Activated CD8-positive, alpha-beta memory T cell treated with anti-CD3 and anti-CD28 coated beads, Interleukin-2, amount 10 ng/mL, durations not matched to agents 7 days and 5 days (primary cell): ENCODE measurements around the gene ZNF648. TPM values are rescaled to one million over a fixed set of nuclear protein-coding genes. Genes with fewer than 3 reads are reported as not detected.
"Not testable (repeated sequence)": the region's sequence is repeated elsewhere in the genome, so short reads cannot be mapped to it uniquely, and the experiment has no call there.

Experiments
- ATAC-seq: fragments of 150-1000 bp; cut with Tn5 transposase; one replicate; pipeline ENCODE4 v1.10.0; 2021; ENCODE audit warnings: moderate library complexity
- CTCF ChIA-PET: fragments of 350-600 bp; sonication (Branson Sonifier 250); formaldehyde crosslinking; loops from one replicate; lab custom pipeline; 2021; ENCODE audit warnings: antibody characterized with exemption; lab: Charles Lee
- DNase-seq: peaks from one replicate; pipeline ENCODE4 v3.0.0-alpha.2; 2020
- H3K27ac Mint-ChIP-seq: one replicate; pipeline ENCODE4 v1.8.0; 2021; ENCODE audit warnings: mild to moderate bottlenecking, mixed read lengths
- H3K27me3 Mint-ChIP-seq: one replicate; pipeline ENCODE4 v1.8.0; 2021; ENCODE audit warnings: mixed read lengths
- H3K36me3 Mint-ChIP-seq: one replicate; pipeline ENCODE4 v1.8.0; 2021; ENCODE audit warnings: mild to moderate bottlenecking, mixed read lengths
- H3K4me1 Mint-ChIP-seq: one replicate; pipeline ENCODE4 v1.8.0; 2021; ENCODE audit warnings: mixed read lengths
- H3K4me3 Mint-ChIP-seq: one replicate; pipeline ENCODE4 v1.8.0; 2021; ENCODE audit warnings: mild to moderate bottlenecking, moderate library complexity, mixed read lengths
- H3K9me3 Mint-ChIP-seq: one replicate; pipeline ENCODE4 v1.8.0; 2022; ENCODE audit warnings: low read depth, mixed read lengths
- total RNA-seq, 2 experiments: library from RNA; stranded (reverse); gene quantifications; one replicate each; pipeline ENCODE4 v1.2.3, GENCODE V29; 2021

Gene ZNF648
- total RNA-seq, 2 experiments from 2014 or later, result not detected

DNA sequence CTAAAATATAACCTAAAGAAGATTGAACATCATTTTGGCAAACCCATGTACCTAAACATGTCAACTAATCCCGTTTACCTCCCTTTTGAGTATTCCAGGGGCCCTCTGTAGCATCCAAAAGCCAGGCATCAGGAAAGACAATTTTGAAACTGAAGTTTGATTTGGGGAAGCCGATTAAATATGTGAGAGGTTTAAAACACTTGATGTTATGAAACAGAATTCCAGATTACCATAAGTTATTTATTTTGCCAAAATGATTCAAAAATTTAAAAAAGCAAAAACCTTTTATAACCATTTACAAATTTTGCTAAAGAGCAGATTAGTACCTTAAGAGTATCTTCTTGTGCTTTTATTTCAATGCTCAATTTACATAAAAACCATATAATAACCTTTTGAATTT lies 23.3 kb downstream of the ZNF648 start:
- no peak overlapping the region for H3K27ac Mint-ChIP-seq
- H3K9me3 Mint-ChIP-seq, result peaks cover 3% of the 10 kb centered on the region
- no peak overlapping the region for H3K4me3 Mint-ChIP-seq
- H3K27me3 Mint-ChIP-seq, result no peaks in the 10 kb centered on the region
- DNase-seq (no peak), ATAC-seq (no peak)
- CTCF ChIA-PET, result no interaction called here
- H3K4me1 Mint-ChIP-seq, result peaks cover 6% of the 10 kb centered on the region
- H3K36me3 Mint-ChIP-seq, result no peaks in the 10 kb centered on the region

DNA sequence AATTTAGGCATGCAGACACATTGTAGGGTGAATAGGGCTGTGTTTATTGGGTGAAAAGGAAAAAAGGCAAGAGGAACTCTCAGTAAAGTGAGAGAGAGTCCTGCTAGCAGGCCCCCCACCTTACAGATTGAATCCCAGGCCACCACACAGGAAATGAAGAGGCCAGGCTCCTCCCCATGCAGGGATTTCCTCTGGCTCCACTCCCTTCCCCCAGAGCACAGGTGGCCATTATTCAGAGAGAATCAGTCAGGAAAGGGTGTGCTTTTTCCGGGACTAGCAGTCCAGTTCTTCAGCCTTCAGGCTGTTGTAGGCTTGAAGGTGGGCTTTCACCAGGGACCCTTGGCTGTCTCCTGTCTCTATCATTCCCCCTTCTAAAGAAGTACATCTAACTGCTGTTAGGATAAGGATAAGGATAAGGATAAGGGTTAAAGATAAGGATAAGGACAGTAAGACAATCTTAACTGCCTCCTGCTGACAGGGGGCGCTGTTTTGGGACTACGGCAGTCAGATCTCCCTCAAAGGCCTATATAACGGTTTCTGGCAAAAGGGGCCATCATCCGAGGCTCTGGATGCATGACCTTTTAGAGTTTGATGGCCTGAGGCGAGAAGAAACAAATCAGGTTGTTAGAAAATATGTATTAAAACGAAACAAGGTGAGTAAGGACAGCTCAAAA lies 26.3 kb downstream of the ZNF648 start:
- no peak for DNase-seq
- Mint-ChIP-seq H3K9me3 (peaks cover 2% of the 10 kb centered on the region), H3K4me1 (peaks cover 7% of the 10 kb centered on the region), H3K4me3 (no peak overlapping the region), H3K36me3 (no peaks in the 10 kb centered on the region), H3K27ac (no peak overlapping the region), H3K27me3 (no peaks in the 10 kb centered on the region)
- no peak for ATAC-seq
- CTCF ChIA-PET, result no interaction called here

DNA sequence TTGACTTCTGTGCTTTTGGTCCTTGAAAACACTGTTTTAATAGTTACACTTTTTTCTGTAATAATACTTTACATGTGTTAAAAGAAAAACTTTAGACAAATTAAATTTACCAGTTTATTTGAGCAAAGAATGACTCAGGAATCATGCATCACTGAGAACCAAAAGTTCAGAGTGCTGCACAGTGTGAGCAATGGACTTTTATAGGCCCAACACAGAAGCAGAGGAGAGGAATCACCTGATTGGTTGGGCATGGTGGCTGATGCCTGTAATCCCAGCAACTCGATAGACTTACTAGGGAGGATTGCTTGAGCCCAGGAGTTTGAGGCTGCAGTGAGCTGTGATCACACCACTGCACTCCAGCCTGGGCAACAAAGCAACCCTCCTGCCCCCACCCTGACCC lies 29.3 kb downstream of the ZNF648 start:
- H3K27me3 Mint-ChIP-seq, result no peaks in the 10 kb centered on the region
- H3K4me1 Mint-ChIP-seq, result peaks cover 16% of the 10 kb centered on the region
- H3K27ac Mint-ChIP-seq, result no peak overlapping the region
- CTCF ChIA-PET, result no interaction called here
- DNase-seq (no peak), ATAC-seq (no peak)
- H3K9me3 Mint-ChIP-seq, result peaks cover 2% of the 10 kb centered on the region
- H3K36me3 Mint-ChIP-seq, result peaks cover 3% of the 10 kb centered on the region
- no peak overlapping the region for H3K4me3 Mint-ChIP-seq

DNA sequence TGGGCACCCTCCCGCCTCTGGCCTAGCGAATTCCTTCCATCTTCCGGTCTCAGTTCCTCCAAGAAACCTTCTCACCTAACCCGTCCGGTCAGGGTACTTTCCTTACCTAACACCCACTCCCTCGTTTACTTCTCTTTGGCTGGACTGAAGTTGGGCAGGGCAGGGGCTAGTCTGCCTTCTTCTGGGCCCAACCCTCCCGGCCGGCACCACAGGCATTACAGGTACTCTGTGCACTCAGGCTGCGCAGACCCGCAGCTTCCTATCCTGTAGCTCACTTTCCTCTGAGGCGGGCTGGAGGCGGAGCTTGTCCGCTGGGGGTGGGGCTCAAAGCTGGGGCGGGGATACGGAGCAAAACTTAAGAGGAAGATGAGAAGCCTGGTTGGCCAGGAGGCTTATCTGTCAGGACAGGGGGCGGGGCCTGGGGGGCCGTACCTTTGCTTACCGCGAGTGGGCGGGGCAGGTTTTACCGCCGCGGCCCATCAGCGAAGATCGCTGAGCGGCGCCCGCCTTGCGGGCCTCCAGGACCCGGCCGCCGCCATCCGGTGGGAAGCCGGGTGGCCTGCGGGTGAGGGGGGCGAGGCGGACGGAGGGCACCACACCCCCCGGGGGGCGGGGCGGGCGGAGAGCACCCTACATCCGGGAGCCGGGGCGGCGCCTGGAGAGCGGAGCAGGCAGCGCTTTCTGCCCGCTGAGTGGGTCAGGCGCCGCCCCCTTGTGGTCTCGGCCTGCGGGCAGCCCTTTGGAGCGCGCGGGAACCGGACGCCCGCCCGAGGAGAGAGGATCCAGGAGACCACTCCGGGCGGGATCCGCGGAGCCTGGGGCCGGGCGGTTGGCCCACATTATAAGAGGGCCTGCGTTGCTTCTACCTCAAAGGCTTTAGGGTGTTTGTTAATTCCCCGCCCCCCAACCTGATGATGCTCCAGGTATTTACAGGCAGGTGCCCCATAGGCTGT lies 31.9 kb downstream of the ZNF648 start:
- Mint-ChIP-seq H3K9me3 (no peaks in the 10 kb centered on the region), H3K36me3 (peaks cover 3% of the 10 kb centered on the region), H3K27ac (peak overlapping the region; percentile 99), H3K4me3 (peak overlapping the region; percentile 99), H3K4me1 (peaks cover 12% of the 10 kb centered on the region), H3K27me3 (no peaks in the 10 kb centered on the region)
- CTCF ChIA-PET, result interaction anchor here (0.9 to 2.0 kb wide), 3 partner anchors 10 to 51 kb away, joined by 4 to 8 read pairs (median 5); no protein-coding TSS in a partner anchor
- DNase-seq (peak; percentile 98), ATAC-seq (peak; percentile 93)

DNA sequence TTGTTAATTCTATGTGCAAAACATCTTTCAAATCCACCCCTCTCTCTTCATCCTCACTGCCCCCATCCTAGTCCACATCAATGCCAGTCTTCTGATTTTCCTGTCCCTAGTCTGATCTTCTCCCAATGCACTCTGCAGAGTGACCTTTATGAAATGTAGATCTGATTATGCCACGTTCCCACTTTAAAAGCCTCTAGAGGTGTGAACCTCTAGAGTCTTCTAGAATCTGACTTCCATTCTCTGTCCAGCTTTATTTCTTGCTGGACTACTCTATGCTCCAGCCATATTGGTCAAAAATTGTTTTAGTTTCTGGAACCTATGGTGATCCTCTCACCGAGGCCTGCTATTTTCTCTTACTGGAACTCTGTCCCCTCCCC lies 32.5 kb downstream of the ZNF648 start:
- peaks cover 12% of the 10 kb centered on the region for H3K4me1 Mint-ChIP-seq
- CTCF ChIA-PET, result interaction anchor here (0.9 to 2.0 kb wide), 5 partner anchors 10 to 550 kb away, joined by 4 to 8 read pairs (median 4); no protein-coding TSS in a partner anchor
- DNase-seq, result no peak
- H3K9me3 Mint-ChIP-seq, result no peaks in the 10 kb centered on the region
- H3K27ac Mint-ChIP-seq, result peak overlapping the region; percentile 99
- peaks cover 3% of the 10 kb centered on the region for H3K36me3 Mint-ChIP-seq
- peak overlapping the region; percentile 99 for H3K4me3 Mint-ChIP-seq
- no peaks in the 10 kb centered on the region for H3K27me3 Mint-ChIP-seq
- no peak for ATAC-seq

DNA sequence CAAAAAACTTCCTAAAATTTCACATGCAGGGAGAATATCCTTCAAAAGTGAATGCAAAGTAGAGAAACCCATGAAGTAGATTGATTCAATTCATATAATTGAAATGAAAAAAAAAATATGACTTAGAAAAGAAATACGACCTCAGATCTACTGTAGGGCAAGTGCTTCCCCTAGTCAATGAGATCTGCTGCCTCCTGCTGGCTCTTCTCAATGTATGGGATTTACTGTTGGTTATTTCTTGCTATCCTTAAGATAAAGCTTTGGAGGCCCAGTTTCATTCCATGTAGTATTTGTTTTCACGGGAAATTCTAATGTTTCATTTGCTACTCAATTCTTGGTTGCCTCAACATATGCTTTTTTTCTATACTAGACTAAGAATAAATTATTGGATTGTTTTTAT lies 46.2 kb downstream of the ZNF648 start:
- Mint-ChIP-seq H3K27me3 (peaks cover 20% of the 10 kb centered on the region), H3K36me3 (no peaks in the 10 kb centered on the region), H3K27ac (no peak overlapping the region), H3K4me1 (no peaks in the 10 kb centered on the region), H3K4me3 (no peak overlapping the region), H3K9me3 (peaks cover 2% of the 10 kb centered on the region)
- CTCF ChIA-PET, result no interaction called here
- ATAC-seq, result no peak
- DNase-seq, result no peak

DNA sequence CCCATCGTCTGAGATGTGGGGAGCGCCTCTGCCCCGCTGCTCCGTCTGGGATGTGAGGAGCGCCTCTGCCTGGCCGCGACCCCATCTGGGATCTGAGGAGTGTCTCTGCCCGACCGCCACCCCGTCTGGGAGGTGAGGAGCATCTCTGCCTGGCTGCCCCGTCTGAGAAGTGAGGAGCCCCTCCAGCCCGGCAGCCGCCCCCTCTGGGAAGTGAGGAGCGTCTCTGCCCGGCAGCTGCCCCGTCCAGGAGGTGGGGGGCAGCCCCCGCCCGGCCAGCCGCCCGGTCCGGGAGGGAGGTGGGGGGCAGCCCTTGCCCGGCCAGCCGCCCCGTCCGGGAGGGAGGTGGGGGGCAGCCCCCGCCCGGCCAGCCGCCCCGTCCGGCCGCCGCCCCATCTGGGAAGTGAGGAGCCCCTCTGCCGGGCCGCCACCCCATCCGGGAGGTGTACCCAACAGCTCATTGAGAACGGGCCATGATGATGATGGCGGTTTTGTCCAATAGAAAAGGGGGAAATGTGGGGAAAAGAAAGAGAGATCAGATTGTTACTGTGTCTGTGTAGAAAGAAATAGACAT lies 50.6 kb downstream of the ZNF648 start:
- ATAC-seq, H3K4me3 Mint-ChIP-seq, H3K4me1 Mint-ChIP-seq, CTCF ChIA-PET, DNase-seq, H3K36me3 Mint-ChIP-seq, H3K9me3 Mint-ChIP-seq, H3K27ac Mint-ChIP-seq: not testable (repeated sequence)
- peaks cover 23% of the 10 kb centered on the region for H3K27me3 Mint-ChIP-seq

DNA sequence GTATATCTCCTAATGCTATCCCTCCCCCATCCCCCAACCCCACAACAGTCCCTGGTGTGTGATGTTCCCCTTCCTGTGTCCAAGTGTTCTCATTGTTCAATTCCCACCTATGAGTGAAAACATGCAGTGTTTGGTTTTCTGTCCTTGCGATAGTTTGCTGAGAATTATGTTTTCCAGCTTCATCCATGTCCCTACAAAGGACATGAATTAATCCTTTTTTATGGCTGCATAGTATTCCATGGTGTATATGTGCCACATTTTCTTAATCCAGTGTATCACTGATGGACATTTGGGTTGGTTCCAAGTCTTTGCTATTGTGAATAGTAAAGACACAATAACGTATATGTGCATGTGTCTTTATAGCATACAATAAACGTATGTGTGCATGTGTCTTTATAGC lies 56.1 kb downstream of the ZNF648 start:
- CTCF ChIA-PET, result interaction anchor here (1.4 kb wide), 1 partner anchor 50 kb away, joined by 4 read pairs; no protein-coding TSS in a partner anchor
- H3K27ac Mint-ChIP-seq, H3K36me3 Mint-ChIP-seq, H3K9me3 Mint-ChIP-seq, H3K4me3 Mint-ChIP-seq, DNase-seq, H3K4me1 Mint-ChIP-seq, ATAC-seq: not testable (repeated sequence)
- H3K27me3 Mint-ChIP-seq, result peaks cover 12% of the 10 kb centered on the region

DNA sequence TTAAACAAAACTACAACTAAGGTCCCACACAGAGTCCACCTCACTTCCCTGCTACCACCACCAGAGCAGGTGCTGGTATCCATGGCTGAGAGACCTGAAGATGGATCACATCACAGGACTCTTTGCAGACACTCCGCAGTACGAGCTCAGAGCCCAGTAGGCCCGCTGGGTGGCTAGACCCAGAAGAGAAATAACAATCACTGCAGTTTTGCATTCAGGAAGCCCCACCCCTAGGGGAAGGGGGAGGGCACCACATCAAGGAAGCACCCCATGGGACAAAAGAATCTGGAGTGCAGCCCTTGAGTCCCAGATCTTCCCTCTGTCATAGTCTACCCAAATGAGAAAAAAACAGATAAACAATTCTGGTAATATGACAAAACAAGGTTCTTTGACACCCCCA lies 56.9 kb downstream of the ZNF648 start:
- CTCF ChIA-PET, result no interaction called here
- DNase-seq (no peak), ATAC-seq (no peak)
- H3K4me1 Mint-ChIP-seq, result no peaks in the 10 kb centered on the region
- no peak overlapping the region for H3K27ac Mint-ChIP-seq
- H3K4me3 Mint-ChIP-seq, result no peak overlapping the region
- H3K36me3 Mint-ChIP-seq, result no peaks in the 10 kb centered on the region
- H3K9me3 Mint-ChIP-seq, result no peaks in the 10 kb centered on the region
- H3K27me3 Mint-ChIP-seq, result peaks cover 14% of the 10 kb centered on the region
